ENCODE measurements around the gene ACBD5.
A peak's percentile ranks its signal among the peaks of the same experiment; 100 is the strongest.

Gene ACBD5

DNA sequence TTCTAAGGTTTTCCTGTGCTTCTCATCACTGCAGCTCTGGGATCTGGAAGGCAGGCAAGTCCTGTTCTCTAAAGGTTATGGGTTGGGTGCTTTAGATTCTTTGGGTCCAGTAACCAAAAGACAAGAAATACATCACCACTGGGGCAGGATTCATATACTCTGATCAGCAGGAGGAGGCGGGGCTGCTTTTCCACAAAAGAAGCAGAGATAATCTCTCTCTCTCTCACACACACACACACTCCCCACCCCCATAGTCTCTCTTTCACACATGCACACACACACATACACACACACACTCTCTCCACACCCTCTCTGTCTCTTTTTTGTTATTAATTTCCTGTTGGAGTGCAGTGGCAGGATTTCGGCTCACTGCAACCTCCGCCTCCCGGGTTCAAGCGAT is 13.0 kb upstream of the ACBD5 start:
- Histone ChIP-seq H3K9me3 (ENCODE audit: low read length) (no peaks in the 10 kb centered on the region), H3K4me1 (ENCODE audit: insufficient read depth, low read length, severe bottlenecking) (peaks cover 12% of the 10 kb centered on the region), H4K20me1 (ENCODE audit: insufficient read depth, low read length) (no peaks in the 10 kb centered on the region), H3K4me2 (ENCODE audit: low read length) (peak overlapping the region; percentile 69; the same call in 1 of the 2 replicates), H3K4me3 (ENCODE audit: low read depth, low read length, poor library complexity, severe bottlenecking) (no peak overlapping the region), H3K79me2 (ENCODE audit: insufficient read depth, low read length) (no peaks in the 10 kb centered on the region), H3K36me3 (ENCODE audit: insufficient read depth, low read length) (no peaks in the 10 kb centered on the region; the same call in 1 of the 2 replicates), H3K9ac (ENCODE audit: low read length) (no peak overlapping the region), H3K27ac (ENCODE audit: low read depth, low read length, poor library complexity, severe bottlenecking) (no peak overlapping the region), H3F3A (ENCODE audit: insufficient read depth, low read length) (no peaks in the 10 kb centered on the region), H3K9me2 (ENCODE audit: low read depth, low read length) (no peaks in the 10 kb centered on the region), H2AFZ (ENCODE audit: low read length) (no peak overlapping the region), H3K27me3 (ENCODE audit: insufficient read depth, low read length) (0 out of 2 replicates have a peak, but pooled peaks cover 5% of the 10 kb centered on the region)
- TF ChIP-seq CTCF (IDR thresholded peaks at IDR 0.05; ENCODE audit: low read length) = no peak
- TF ChIP-seq EZH2 (IDR thresholded peaks at IDR 0.05; ENCODE audit: borderline replicate concordance, low read length) = no peak

- H4K20me1 ChIP-seq (ENCODE audit: insufficient read depth, low read length) = no peaks in the 10 kb centered on the region
- TF ChIP-seq CTCF (IDR thresholded peaks at IDR 0.05; ENCODE audit: low read length) = peak; percentile 55
- no peak for TF ChIP-seq EZH2 (IDR thresholded peaks at IDR 0.05; ENCODE audit: borderline replicate concordance, low read length)
- H2AFZ ChIP-seq (ENCODE audit: low read length) = 0 out of 2 replicates have a peak overlapping the region, but pooled peaks have one; percentile 25
- H3K79me2 ChIP-seq (ENCODE audit: insufficient read depth, low read length) = no peaks in the 10 kb centered on the region
- H3K9me2 ChIP-seq (ENCODE audit: low read depth, low read length) = no peaks in the 10 kb centered on the region
- peak overlapping the region; percentile 38 for H3K27ac ChIP-seq (ENCODE audit: low read depth, low read length, poor library complexity, severe bottlenecking)
- no peaks in the 10 kb centered on the region; the same call in 1 of the 2 replicates for H3K36me3 ChIP-seq (ENCODE audit: insufficient read depth, low read length)
- peaks cover 10% of the 10 kb centered on the region for H3K4me1 ChIP-seq (ENCODE audit: insufficient read depth, low read length, severe bottlenecking)
- peak overlapping the region; percentile 75 for H3K4me3 ChIP-seq (ENCODE audit: low read depth, low read length, poor library complexity, severe bottlenecking)
- peak overlapping the region; percentile 69 for H3K4me2 ChIP-seq (ENCODE audit: low read length)
- H3K27me3 ChIP-seq (ENCODE audit: insufficient read depth, low read length) = no peaks in the 10 kb centered on the region
- H3K9me3 ChIP-seq (ENCODE audit: low read length) = no peaks in the 10 kb centered on the region
- peak overlapping the region; percentile 82 for H3K9ac ChIP-seq (ENCODE audit: low read length)
- no peaks in the 10 kb centered on the region for H3F3A ChIP-seq (ENCODE audit: insufficient read depth, low read length)
Measured at GRCh38 chr10:27252267-27253000, 11.8 kb upstream of the ACBD5 start.

DNA sequence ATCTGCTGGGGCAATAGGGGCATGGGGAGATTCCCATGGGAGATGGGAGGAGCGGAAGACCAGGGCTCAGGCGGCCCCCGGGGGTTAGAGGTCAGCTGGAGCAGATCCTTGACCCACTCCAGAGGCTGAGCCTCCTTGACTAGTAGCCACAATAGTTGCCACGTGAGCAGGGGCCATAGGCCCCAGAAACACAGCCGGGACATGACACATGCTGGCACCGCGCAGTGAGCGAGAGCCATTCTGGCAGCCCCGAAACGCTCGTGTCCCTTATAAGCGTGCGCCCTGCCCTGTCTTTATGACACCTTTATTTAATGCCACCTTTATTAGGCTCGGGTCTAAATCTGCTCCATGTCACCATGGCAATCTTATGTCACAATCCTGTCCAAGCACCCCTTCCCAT is 11.0 kb upstream of the ACBD5 start:
- Histone ChIP-seq H3K9ac (ENCODE audit: low read length) (no peak overlapping the region), H3K9me2 (ENCODE audit: low read depth, low read length) (no peaks in the 10 kb centered on the region), H3K79me2 (ENCODE audit: insufficient read depth, low read length) (no peaks in the 10 kb centered on the region), H3K4me1 (ENCODE audit: insufficient read depth, low read length, severe bottlenecking) (peaks cover 10% of the 10 kb centered on the region), H3K36me3 (ENCODE audit: insufficient read depth, low read length) (no peaks in the 10 kb centered on the region; the same call in 1 of the 2 replicates), H3K4me3 (ENCODE audit: low read depth, low read length, poor library complexity, severe bottlenecking) (no peak overlapping the region), H3K9me3 (ENCODE audit: low read length) (no peaks in the 10 kb centered on the region), H3K4me2 (ENCODE audit: low read length) (no peak overlapping the region), H4K20me1 (ENCODE audit: insufficient read depth, low read length) (no peaks in the 10 kb centered on the region), H2AFZ (ENCODE audit: low read length) (no peak overlapping the region), H3K27ac (ENCODE audit: low read depth, low read length, poor library complexity, severe bottlenecking) (no peak overlapping the region), H3F3A (ENCODE audit: insufficient read depth, low read length) (no peaks in the 10 kb centered on the region), H3K27me3 (ENCODE audit: insufficient read depth, low read length) (no peaks in the 10 kb centered on the region)
- TF ChIP-seq EZH2 (IDR thresholded peaks at IDR 0.05; ENCODE audit: borderline replicate concordance, low read length) (no peak), CTCF (IDR thresholded peaks at IDR 0.05; ENCODE audit: low read length) (no peak)

All from OCI-LY1 (cell line).